Vagina (tissue), 2 donors: ENCODE data around the gene MBNL2. TPM values are rescaled to one million over a fixed set of nuclear protein-coding genes. Genes with fewer than 3 reads are reported as not detected.

Experiments
- DNase-seq, 2 donors: peaks; one replicate each; pipeline ENCODE4 v3.0.0-alpha.2; 2017; ENCODE audit errors: extremely low spot score in 2 of 2
- H3K27ac ChIP-seq: fragments of 200-600 bp; sonication (generic); one replicate; pipeline ENCODE4 v1.5.1; 2019
- H3K27me3 ChIP-seq: fragments of 200-600 bp; sonication (generic); one replicate; pipeline ENCODE4 v1.5.1; 2019
- H3K36me3 ChIP-seq, 2 donors: fragments of 200-600 bp; sonication (generic); one replicate each; pipeline ENCODE4 v1.5.1; 2017 to 2019
- H3K4me1 ChIP-seq: fragments of 200-600 bp; sonication (generic); one replicate; pipeline ENCODE4 v1.5.1; 2019
- H3K4me3 ChIP-seq, 2 donors: fragments of 200-600 bp; sonication (generic); 1 replicate in 1 of 2; 2 replicates in 1 of 2; pipeline ENCODE4 v1.5.1; 2016 to 2019
- H3K9me3 ChIP-seq: fragments of 200-600 bp; sonication (generic); one replicate; pipeline ENCODE4 v1.5.1; 2019
- CTCF ChIP-seq, 3 experiments: fragments of 450-650 bp in 2 of 3; fragments of 200-600 bp in 1 of 3; sonication (generic) in 1 of 3; IDR thresholded peaks; one replicate each; pipeline ENCODE4 v1.5.1; 2017 to 2019; ENCODE audit warnings: antibody characterized with exemption in 3 of 3, mild to moderate bottlenecking in 2 of 3, moderate library complexity in 2 of 3
- POLR2A ChIP-seq, 2 donors: fragments of 450-650 bp; IDR thresholded peaks; one replicate each; pipeline ENCODE4 v1.6.1; 2017; ENCODE audit warnings: antibody characterized with exemption in 2 of 2, mild to moderate bottlenecking in 2 of 2, moderate library complexity in 2 of 2
- POLR2AphosphoS5 ChIP-seq, 2 donors: sonication (generic); formaldehyde crosslinking; IDR thresholded peaks; one replicate each; pipeline ENCODE4 v1.9.0; 2017; ENCODE audit warnings: antibody characterized with exemption in 2 of 2, mild to moderate bottlenecking in 2 of 2, low read depth in 1 of 2; ENCODE audit not compliant: insufficient read depth in 1 of 2
- intact Hi-C: fragments of 100-400 bp; cut with DNase I; formaldehyde crosslinking; loops from one replicate; pipeline ENCODE4 v1.15.1; 2023
- total RNA-seq: library from RNA; depleted of rRNA; stranded (reverse); fragments of >200 nt; gene quantifications from one replicate; pipeline ENCODE4 v1.2.3, GENCODE V29; 2016

The MBNL2 gene
- total RNA-seq, 1 donor from 2014 or later: 63.1 TPM

- Histone ChIP-seq H3K9me3 (no peaks in the 10 kb centered on the region), H3K27me3 (no peaks in the 10 kb centered on the region), H3K36me3 (no peaks in the 10 kb centered on the region), H3K27ac (no peak overlapping the region), H3K4me1 (no peaks in the 10 kb centered on the region), H3K4me3 (no peak overlapping the region)
- intact Hi-C loops: no loop called here
- TF ChIP-seq POLR2AphosphoS5 (IDR thresholded peaks at IDR 0.05; ENCODE audit: insufficient read depth in 1 of 2, low read depth in 1 of 2): no peak
- TF ChIP-seq CTCF (IDR thresholded peaks at IDR 0.05): no peak
- no peak for TF ChIP-seq POLR2A (IDR thresholded peaks at IDR 0.05)
- peak in 1 of 2 donors; percentile 1 for DNase-seq
Measured at GRCh38 chr13:97215325-97215724, 6.8 kb upstream of the MBNL2 start.

- Histone ChIP-seq H3K4me3 (no peak overlapping the region), H3K4me1 (peaks cover 15% of the 10 kb centered on the region), H3K9me3 (no peaks in the 10 kb centered on the region), H3K36me3 (no peaks in the 10 kb centered on the region), H3K27ac (no peak overlapping the region), H3K27me3 (no peaks in the 10 kb centered on the region)
- intact Hi-C loops: no loop called here
- no peak for TF ChIP-seq CTCF (IDR thresholded peaks at IDR 0.05)
- no peak for TF ChIP-seq POLR2A (IDR thresholded peaks at IDR 0.05)
- TF ChIP-seq POLR2AphosphoS5 (IDR thresholded peaks at IDR 0.05; ENCODE audit: insufficient read depth in 1 of 2, low read depth in 1 of 2): no peak
- peak in 1 of 2 donors; percentile 76 for DNase-seq
Measured at GRCh38 chr13:97219226-97219625, 2.9 kb upstream of the MBNL2 start.

- Histone ChIP-seq H3K4me1 (peaks cover 21% of the 10 kb centered on the region), H3K4me3 (no peak overlapping the region), H3K27ac (no peak overlapping the region), H3K27me3 (no peaks in the 10 kb centered on the region), H3K9me3 (no peaks in the 10 kb centered on the region), H3K36me3 (no peaks in the 10 kb centered on the region)
- no peak for TF ChIP-seq POLR2AphosphoS5 (IDR thresholded peaks at IDR 0.05; ENCODE audit: insufficient read depth in 1 of 2, low read depth in 1 of 2)
- TF ChIP-seq POLR2A (IDR thresholded peaks at IDR 0.05): no peak
- no peak for TF ChIP-seq CTCF (IDR thresholded peaks at IDR 0.05)
- DNase-seq: peak in 1 of 2 donors; percentile 13
- intact Hi-C loops: loop anchor here (5.0 to 10.0 kb wide), 2 partner anchors 103 to 124 kb away; no protein-coding TSS in a partner anchor
Measured at GRCh38 chr13:97220151-97220900, 1.8 kb upstream of the MBNL2 start.

GRCh38 chr13:97221046-97221445 is 1.1 kb upstream of the MBNL2 start:
- Histone ChIP-seq H3K36me3 (no peaks in the 10 kb centered on the region), H3K4me3 (no peak overlapping the region), H3K4me1 (peaks cover 28% of the 10 kb centered on the region), H3K9me3 (no peaks in the 10 kb centered on the region), H3K27me3 (no peaks in the 10 kb centered on the region), H3K27ac (peak overlapping the region; percentile 95)
- no peak for DNase-seq
- intact Hi-C loops: loop anchor here (5.0 to 10.0 kb wide), 2 partner anchors 104 to 124 kb away; no protein-coding TSS in a partner anchor
- TF ChIP-seq CTCF (IDR thresholded peaks at IDR 0.05) (no peak), POLR2A (IDR thresholded peaks at IDR 0.05) (no peak), POLR2AphosphoS5 (IDR thresholded peaks at IDR 0.05; ENCODE audit: insufficient read depth in 1 of 2, low read depth in 1 of 2) (no peak)

- H3K4me1 ChIP-seq: peaks cover 33% of the 10 kb centered on the region
- no peak for DNase-seq
- H3K36me3 ChIP-seq: no peaks in the 10 kb centered on the region
- peak overlapping the region; percentile 56 to 68 for H3K4me3 ChIP-seq
- no peaks in the 10 kb centered on the region for H3K9me3 ChIP-seq
- TF ChIP-seq POLR2A (IDR thresholded peaks at IDR 0.05): no peak
- no peak for TF ChIP-seq CTCF (IDR thresholded peaks at IDR 0.05)
- TF ChIP-seq POLR2AphosphoS5 (IDR thresholded peaks at IDR 0.05; ENCODE audit: insufficient read depth in 1 of 2, low read depth in 1 of 2): no peak
- intact Hi-C loops: loop anchor here (5.0 to 10.0 kb wide), 2 partner anchors 104 to 123 kb away; no protein-coding TSS in a partner anchor
- peak overlapping the region; percentile 95 for H3K27ac ChIP-seq
- no peaks in the 10 kb centered on the region for H3K27me3 ChIP-seq
Measured at GRCh38 chr13:97221466-97221865, 667 bp upstream of the MBNL2 start.
